SH-SY5Y (cell line): ENCODE data around the gene OCA2.

ENCODE experiments used
- GATA2 ChIP-seq: IDR thresholded peaks from 2 replicates; pipeline ENCODE4 v1.6.1; 2011; ENCODE audit warnings: mild to moderate bottlenecking, low read depth, low read length
- GATA3 ChIP-seq: IDR thresholded peaks from 2 replicates; pipeline ENCODE4 v1.6.1; 2011; ENCODE audit warnings: low read depth, mild to moderate bottlenecking, low read length, moderate library complexity

DNA sequence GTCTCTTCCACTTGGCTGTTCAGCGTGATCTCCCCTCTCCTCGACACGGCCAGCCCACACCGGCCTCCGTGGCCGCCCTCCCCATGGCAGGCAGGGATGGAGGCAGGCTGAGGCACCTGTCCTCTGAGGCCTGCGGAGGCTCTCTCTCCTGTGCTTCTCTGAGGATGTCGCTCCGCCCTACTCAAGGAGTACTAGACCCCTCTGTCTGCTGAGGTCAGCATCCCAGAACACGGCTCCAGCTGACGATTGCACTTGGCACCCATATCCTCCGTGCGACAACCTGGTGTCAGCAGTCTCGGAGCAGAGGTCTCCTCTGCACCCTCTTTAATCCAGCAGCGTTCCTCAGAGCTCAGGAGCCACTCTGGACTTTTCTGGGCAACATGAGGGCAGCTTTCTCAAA is 322.6 kb downstream of the OCA2 start:
- TF ChIP-seq GATA2: no peak
- TF ChIP-seq GATA3: no peak
